ENCODE results near the gene THBS1. TPM values are rescaled to one million over a fixed set of nuclear protein-coding genes. Genes with fewer than 3 reads are reported as not detected.

The THBS1 gene
- total and polyA plus RNA-seq, 3 experiments from 2014 or later = 0.72 to 6.9 (median 6.6) TPM

DNA sequence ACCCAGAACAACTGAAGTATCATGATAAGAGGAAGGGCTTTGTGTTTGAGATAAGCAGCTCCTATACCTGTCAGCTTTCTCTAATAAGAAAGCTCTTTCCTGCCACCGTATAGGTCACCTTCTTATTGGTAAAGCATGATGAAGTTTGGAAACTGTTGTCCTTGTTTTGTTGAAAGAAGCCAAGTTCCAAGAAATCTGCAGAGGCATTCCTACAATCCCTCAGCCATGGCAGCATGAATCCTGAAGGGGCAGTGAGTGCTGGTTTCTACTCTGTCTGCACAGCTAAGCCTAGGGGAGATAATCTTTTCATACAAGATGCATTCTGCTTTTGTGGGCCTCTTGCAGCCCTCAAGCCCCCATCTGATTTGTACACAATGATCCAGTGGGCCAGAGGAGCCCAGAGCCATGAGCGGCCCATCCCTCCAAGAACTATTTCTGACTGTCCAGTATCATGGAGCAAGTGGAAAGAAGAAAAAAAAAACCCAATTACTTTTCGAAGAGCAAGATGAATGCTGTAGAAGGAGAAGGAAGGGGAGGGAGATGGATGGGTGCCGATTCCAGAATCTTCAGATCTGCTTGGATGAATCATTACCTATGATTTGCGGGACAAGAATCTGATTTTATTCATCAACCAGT, 1.9 kb upstream of the THBS1 start:
- H3K27ac Mint-ChIP-seq = no peak overlapping the region
- peaks cover 16 to 36% (median 26%) of the 10 kb centered on the region in 3 donors for H3K4me1 Mint-ChIP-seq
- no peaks in the 10 kb centered on the region for H3K36me3 ChIP-seq (ENCODE audit: insufficient read depth, low read length)
- H3K4me3 Mint-ChIP-seq = peak overlapping the region in 5 of 7 donors; percentile 38 to 83 (median 67)
- H3K27me3 Mint-ChIP-seq = peaks cover 18 to 64% of the 10 kb centered on the region in 2 donors
- no peak for DNase-seq
- H3K4me1 ChIP-seq (ENCODE audit: insufficient read depth, low read length) = peaks cover 6% of the 10 kb centered on the region
- H3K9me3 ChIP-seq (ENCODE audit: low read length) = no peaks in the 10 kb centered on the region
- H3K27me3 ChIP-seq (ENCODE audit: insufficient read depth, low read length, poor library complexity, severe bottlenecking) = peaks cover 14% of the 10 kb centered on the region
- no peaks in the 10 kb centered on the region for H3K9me3 Mint-ChIP-seq
- no peak overlapping the region for H3K4me3 ChIP-seq (ENCODE audit: low read length)
- no peak overlapping the region for H3K27ac ChIP-seq (ENCODE audit: low read depth, low read length)
- CTCF ChIA-PET = interaction anchor here (0.9 to 11.2 kb wide), 7 partner anchors 85 to 762 kb away, joined by 3 to 116 read pairs (median 7); partner anchors contain the start of gene FSIP1
- H3K36me3 Mint-ChIP-seq = no peaks in the 10 kb centered on the region
- POLR2A ChIA-PET = no interaction called here

DNA sequence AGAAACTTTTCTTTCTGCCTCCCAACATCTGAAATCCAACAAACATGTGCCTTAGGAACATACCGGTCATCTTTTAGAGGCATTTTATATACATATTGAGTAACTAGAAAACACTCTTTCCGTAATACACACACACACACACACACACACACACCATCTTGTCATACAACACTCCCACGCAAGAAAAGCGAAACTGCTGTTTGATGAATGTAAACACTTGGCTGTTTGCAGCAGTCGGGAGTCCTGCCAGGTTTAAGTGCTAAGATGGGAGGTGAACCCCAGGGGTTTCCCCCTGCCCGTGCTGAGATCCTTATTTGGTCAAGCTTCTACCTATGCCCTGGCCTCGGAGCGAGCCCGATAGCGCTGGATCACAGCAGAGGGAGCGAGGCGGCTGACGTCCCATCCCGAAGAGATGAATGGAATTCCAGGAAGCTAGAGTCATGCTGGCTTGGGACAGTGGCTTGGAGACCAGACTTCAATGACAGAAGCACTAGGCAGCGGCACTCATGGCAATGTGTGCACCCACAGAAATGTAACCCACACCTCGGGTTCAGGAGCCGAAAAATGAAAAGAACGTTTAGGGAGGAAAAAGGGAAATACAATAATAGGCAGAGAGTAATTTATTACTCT, 1.3 kb upstream of the THBS1 start:
- peaks cover 14% of the 10 kb centered on the region for H3K27me3 ChIP-seq (ENCODE audit: insufficient read depth, low read length, poor library complexity, severe bottlenecking)
- no peaks in the 10 kb centered on the region for H3K36me3 ChIP-seq (ENCODE audit: insufficient read depth, low read length)
- Mint-ChIP-seq H3K27ac (peak overlapping the region in 5 of 8 donors; percentile 29 to 80 (median 74)), H3K4me3 (peak overlapping the region; percentile 45 to 87 (median 78)), H3K27me3 (peaks cover 13 to 58% of the 10 kb centered on the region in 2 donors), H3K4me1 (peaks cover 16 to 36% (median 26%) of the 10 kb centered on the region in 3 donors), H3K9me3 (no peaks in the 10 kb centered on the region), H3K36me3 (no peaks in the 10 kb centered on the region)
- no peak overlapping the region for H3K27ac ChIP-seq (ENCODE audit: low read depth, low read length)
- POLR2A ChIA-PET = no interaction called here
- CTCF ChIA-PET = interaction anchor here (0.7 to 11.2 kb wide), 31 partner anchors 9 to 1139 kb away, joined by 3 to 116 read pairs (median 4); partner anchors contain the start of gene FSIP1
- H3K4me3 ChIP-seq (ENCODE audit: low read length) = no peak overlapping the region
- no peaks in the 10 kb centered on the region for H3K9me3 ChIP-seq (ENCODE audit: low read length)
- no peak for DNase-seq
- peaks cover 6% of the 10 kb centered on the region for H3K4me1 ChIP-seq (ENCODE audit: insufficient read depth, low read length)

DNA sequence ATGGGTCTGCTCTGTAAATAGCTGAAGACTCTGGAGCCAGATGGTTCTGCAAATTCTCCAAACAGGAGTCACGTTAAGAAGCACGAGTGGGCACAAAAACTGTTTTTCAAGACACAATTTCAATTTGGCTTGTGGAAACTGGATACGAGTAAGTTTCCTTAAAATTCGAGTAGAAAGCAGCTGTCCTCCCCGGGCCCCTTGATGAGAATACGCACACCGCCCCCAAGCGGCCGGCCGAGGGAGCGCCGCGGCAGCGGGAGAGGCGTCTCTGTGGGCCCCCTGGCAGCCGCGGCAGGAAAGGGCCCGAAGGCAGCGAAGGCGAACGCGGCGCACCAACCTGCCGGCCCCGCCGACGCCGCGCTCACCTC, 778 bp upstream of the THBS1 start:
- Mint-ChIP-seq H3K9me3 (no peaks in the 10 kb centered on the region), H3K27me3 (peaks cover 12 to 56% of the 10 kb centered on the region in 2 donors), H3K4me3 (peak overlapping the region; percentile 63 to 89 (median 81)), H3K27ac (peak overlapping the region in 4 of 8 donors; percentile 25 to 78 (median 30)), H3K4me1 (peaks cover 18 to 41% (median 30%) of the 10 kb centered on the region in 3 donors), H3K36me3 (no peaks in the 10 kb centered on the region)
- no peak overlapping the region for H3K27ac ChIP-seq (ENCODE audit: low read depth, low read length)
- no peaks in the 10 kb centered on the region for H3K9me3 ChIP-seq (ENCODE audit: low read length)
- POLR2A ChIA-PET = no interaction called here
- CTCF ChIA-PET = interaction anchor here (0.7 to 11.2 kb wide), 33 partner anchors 8 to 1140 kb away, joined by 3 to 116 read pairs (median 4); partner anchors contain the start of gene FSIP1
- H3K36me3 ChIP-seq (ENCODE audit: insufficient read depth, low read length) = no peaks in the 10 kb centered on the region
- no peak overlapping the region for H3K4me3 ChIP-seq (ENCODE audit: low read length)
- peaks cover 13% of the 10 kb centered on the region for H3K27me3 ChIP-seq (ENCODE audit: insufficient read depth, low read length, poor library complexity, severe bottlenecking)
- peaks cover 6% of the 10 kb centered on the region for H3K4me1 ChIP-seq (ENCODE audit: insufficient read depth, low read length)
- DNase-seq = peak; percentile 66 to 90 (median 86)

DNA sequence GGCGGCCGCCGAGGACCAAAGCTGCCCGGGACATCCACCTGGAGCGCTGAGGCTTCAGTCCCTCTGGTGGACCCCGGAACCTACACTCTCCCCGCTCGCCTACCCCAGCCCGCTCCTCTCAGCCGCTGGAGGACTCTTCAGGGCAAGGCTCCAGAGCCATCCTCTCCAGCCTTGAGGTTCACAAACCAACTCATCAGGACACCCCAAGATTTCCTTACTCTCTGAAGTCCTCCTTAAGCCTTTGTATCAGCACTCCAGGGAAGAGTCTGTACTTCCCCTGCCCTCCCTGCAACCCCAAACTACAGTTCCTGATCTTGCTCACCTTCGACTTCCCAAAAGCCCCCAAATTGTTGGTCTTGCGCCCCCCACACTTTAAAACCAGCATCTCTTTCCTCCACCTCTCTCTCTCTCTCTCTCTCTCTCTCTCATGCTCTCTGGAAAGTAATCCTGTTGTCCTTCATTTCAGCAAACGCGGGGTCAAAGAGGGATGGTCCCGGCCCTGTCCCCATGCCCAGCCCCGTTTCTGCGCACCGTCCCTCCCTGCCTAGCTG, 438 bp downstream of the THBS1 start:
- ChIA-PET CTCF (interaction anchor here (0.9 to 11.2 kb wide), 12 partner anchors 7 to 1111 kb away, joined by 3 to 116 read pairs (median 7); no protein-coding TSS in a partner anchor), POLR2A (interaction anchor here (0.6 kb wide), 1 partner anchor 12 kb away, joined by 3 read pairs; no protein-coding TSS in a partner anchor)
- H3K27ac ChIP-seq (ENCODE audit: low read depth, low read length) = no peak overlapping the region
- Mint-ChIP-seq H3K27me3 (peaks cover 7 to 44% of the 10 kb centered on the region in 2 donors), H3K9me3 (no peaks in the 10 kb centered on the region), H3K36me3 (no peaks in the 10 kb centered on the region), H3K27ac (peak overlapping the region; percentile 11 to 79 (median 44)), H3K4me1 (peaks cover 24 to 46% (median 35%) of the 10 kb centered on the region in 3 donors), H3K4me3 (peak overlapping the region; percentile 63 to 89 (median 81))
- H3K9me3 ChIP-seq (ENCODE audit: low read length) = no peaks in the 10 kb centered on the region
- no peak for DNase-seq
- H3K27me3 ChIP-seq (ENCODE audit: insufficient read depth, low read length, poor library complexity, severe bottlenecking) = peaks cover 11% of the 10 kb centered on the region
- H3K36me3 ChIP-seq (ENCODE audit: insufficient read depth, low read length) = no peaks in the 10 kb centered on the region
- H3K4me3 ChIP-seq (ENCODE audit: low read length) = no peak overlapping the region
- peaks cover 6% of the 10 kb centered on the region for H3K4me1 ChIP-seq (ENCODE audit: insufficient read depth, low read length)

DNA sequence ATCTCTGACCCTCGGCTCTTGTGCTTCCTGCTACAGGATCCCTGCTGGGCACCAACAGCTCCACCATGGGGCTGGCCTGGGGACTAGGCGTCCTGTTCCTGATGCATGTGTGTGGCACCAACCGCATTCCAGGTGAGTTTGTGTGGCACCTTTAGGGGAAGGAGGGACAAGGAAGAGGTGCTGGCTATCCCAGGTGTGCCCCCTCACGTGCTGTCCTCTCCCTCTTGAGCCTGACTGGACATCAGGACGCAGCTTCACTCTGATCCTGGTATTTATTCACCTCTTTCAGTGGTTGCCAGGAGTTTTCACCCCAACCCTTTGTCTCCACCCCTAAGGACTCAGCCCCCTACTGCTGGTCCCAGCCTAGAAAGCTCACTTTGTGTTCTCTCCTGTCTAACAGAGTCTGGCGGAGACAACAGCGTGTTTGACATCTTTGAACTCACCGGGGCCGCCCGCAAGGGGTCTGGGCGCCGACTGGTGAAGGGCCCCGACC, 960 bp downstream of the THBS1 start:
- H3K36me3 Mint-ChIP-seq = no peaks in the 10 kb centered on the region
- CTCF ChIA-PET = interaction anchor here (1.3 to 11.2 kb wide), 7 partner anchors 10 to 176 kb away, joined by 3 to 116 read pairs (median 7); no protein-coding TSS in a partner anchor
- H3K36me3 ChIP-seq (ENCODE audit: insufficient read depth, low read length) = no peaks in the 10 kb centered on the region
- H3K4me1 ChIP-seq (ENCODE audit: insufficient read depth, low read length) = peaks cover 6% of the 10 kb centered on the region
- POLR2A ChIA-PET = no interaction called here
- no peaks in the 10 kb centered on the region for H3K9me3 ChIP-seq (ENCODE audit: low read length)
- H3K4me3 ChIP-seq (ENCODE audit: low read length) = no peak overlapping the region
- H3K27me3 Mint-ChIP-seq = peaks cover 7 to 38% of the 10 kb centered on the region in 2 donors
- H3K27me3 ChIP-seq (ENCODE audit: insufficient read depth, low read length, poor library complexity, severe bottlenecking) = peaks cover 11% of the 10 kb centered on the region
- H3K9me3 Mint-ChIP-seq = no peaks in the 10 kb centered on the region
- H3K27ac Mint-ChIP-seq = peak overlapping the region in 5 of 8 donors; percentile 29 to 69 (median 48)
- peak overlapping the region; percentile 63 to 89 (median 81) for H3K4me3 Mint-ChIP-seq
- no peak overlapping the region for H3K27ac ChIP-seq (ENCODE audit: low read depth, low read length)
- DNase-seq = no peak
- H3K4me1 Mint-ChIP-seq = peaks cover 24 to 46% (median 35%) of the 10 kb centered on the region in 3 donors

DNA sequence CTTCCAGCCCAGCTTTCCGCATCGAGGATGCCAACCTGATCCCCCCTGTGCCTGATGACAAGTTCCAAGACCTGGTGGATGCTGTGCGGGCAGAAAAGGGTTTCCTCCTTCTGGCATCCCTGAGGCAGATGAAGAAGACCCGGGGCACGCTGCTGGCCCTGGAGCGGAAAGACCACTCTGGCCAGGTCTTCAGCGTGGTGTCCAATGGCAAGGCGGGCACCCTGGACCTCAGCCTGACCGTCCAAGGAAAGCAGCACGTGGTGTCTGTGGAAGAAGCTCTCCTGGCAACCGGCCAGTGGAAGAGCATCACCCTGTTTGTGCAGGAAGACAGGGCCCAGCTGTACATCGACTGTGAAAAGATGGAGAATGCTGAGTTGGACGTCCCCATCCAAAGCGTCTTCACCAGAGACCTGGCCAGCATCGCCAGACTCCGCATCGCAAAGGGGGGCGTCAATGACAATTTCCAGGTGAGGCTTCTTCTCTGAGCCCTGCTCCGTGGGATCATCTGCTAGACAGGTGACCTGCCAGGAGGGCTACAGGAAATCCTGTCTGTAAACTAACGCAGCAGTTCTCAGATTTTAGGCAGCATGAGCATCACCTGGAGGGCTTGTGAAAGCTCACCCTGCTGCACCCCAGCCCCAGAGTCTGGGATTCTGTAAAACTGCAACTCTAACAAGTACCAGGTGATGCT, 1.6 kb downstream of the THBS1 start:
- H3K4me1 Mint-ChIP-seq = peaks cover 24 to 46% (median 35%) of the 10 kb centered on the region in 3 donors
- H3K27ac ChIP-seq (ENCODE audit: low read depth, low read length) = no peak overlapping the region
- no peak overlapping the region for H3K4me3 ChIP-seq (ENCODE audit: low read length)
- no peaks in the 10 kb centered on the region for H3K9me3 Mint-ChIP-seq
- no peaks in the 10 kb centered on the region for H3K36me3 Mint-ChIP-seq
- peaks cover 6% of the 10 kb centered on the region for H3K4me1 ChIP-seq (ENCODE audit: insufficient read depth, low read length)
- no peak for DNase-seq
- no peaks in the 10 kb centered on the region for H3K36me3 ChIP-seq (ENCODE audit: insufficient read depth, low read length)
- peak overlapping the region in 2 of 8 donors; percentile 56 to 69 for H3K27ac Mint-ChIP-seq
- POLR2A ChIA-PET = no interaction called here
- no peaks in the 10 kb centered on the region for H3K9me3 ChIP-seq (ENCODE audit: low read length)
- peak overlapping the region in 6 of 7 donors; percentile 43 to 87 (median 80) for H3K4me3 Mint-ChIP-seq
- H3K27me3 Mint-ChIP-seq = peaks cover 7 to 33% of the 10 kb centered on the region in 2 donors
- H3K27me3 ChIP-seq (ENCODE audit: insufficient read depth, low read length, poor library complexity, severe bottlenecking) = peaks cover 7% of the 10 kb centered on the region
- CTCF ChIA-PET = interaction anchor here (0.8 to 11.2 kb wide), 9 partner anchors 11 to 175 kb away, joined by 3 to 116 read pairs (median 7); no protein-coding TSS in a partner anchor

DNA sequence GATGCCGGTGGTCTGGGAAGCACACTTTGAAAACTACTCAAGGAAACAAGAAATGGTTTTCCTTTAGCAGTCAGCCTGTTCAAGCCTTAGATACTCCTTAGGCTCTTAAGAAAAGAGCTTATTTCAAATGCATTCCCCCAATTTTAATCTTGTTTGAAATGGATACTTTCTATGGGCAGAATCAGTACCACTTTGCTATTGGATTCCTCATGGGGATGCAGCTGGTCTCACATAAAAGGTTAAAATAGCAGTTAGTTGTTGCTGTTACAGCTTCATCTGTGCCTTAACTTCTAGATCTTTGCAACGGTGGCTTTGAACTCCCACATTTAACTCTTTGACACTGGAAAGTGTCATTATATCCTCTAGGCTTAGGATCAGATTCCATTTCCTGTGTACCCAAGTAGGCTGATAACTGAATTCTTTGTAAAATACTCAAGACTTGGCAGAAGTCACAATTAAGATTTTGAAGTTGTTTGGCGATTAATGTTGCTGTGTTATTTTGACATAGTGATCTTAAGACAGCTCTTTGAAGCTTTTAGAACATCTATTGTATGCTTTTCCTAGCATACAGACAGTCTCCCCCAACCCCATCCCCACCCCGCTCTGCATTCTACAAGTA, 2.2 kb downstream of the THBS1 start:
- peaks cover 7 to 29% of the 10 kb centered on the region in 2 donors for H3K27me3 Mint-ChIP-seq
- CTCF ChIA-PET = interaction anchor here (0.8 to 11.2 kb wide), 9 partner anchors 11 to 174 kb away, joined by 3 to 116 read pairs (median 4); no protein-coding TSS in a partner anchor
- Histone ChIP-seq H3K27me3 (ENCODE audit: insufficient read depth, low read length, poor library complexity, severe bottlenecking) (peaks cover 7% of the 10 kb centered on the region), H3K36me3 (ENCODE audit: insufficient read depth, low read length) (no peaks in the 10 kb centered on the region), H3K4me3 (ENCODE audit: low read length) (no peak overlapping the region), H3K9me3 (ENCODE audit: low read length) (no peaks in the 10 kb centered on the region), H3K4me1 (ENCODE audit: insufficient read depth, low read length) (peaks cover 6% of the 10 kb centered on the region), H3K27ac (ENCODE audit: low read depth, low read length) (no peak overlapping the region)
- no peak for DNase-seq
- peaks cover 0 to under 1% (median 0%) of the 10 kb centered on the region in 3 donors for H3K36me3 Mint-ChIP-seq
- H3K9me3 Mint-ChIP-seq = no peaks in the 10 kb centered on the region
- H3K27ac Mint-ChIP-seq = no peak overlapping the region
- peak overlapping the region in 3 of 7 donors; percentile 16 to 49 (median 44) for H3K4me3 Mint-ChIP-seq
- POLR2A ChIA-PET = no interaction called here
- peaks cover 24 to 46% (median 35%) of the 10 kb centered on the region in 3 donors for H3K4me1 Mint-ChIP-seq
